Neural progenitor cell (in vitro differentiated cells): ENCODE results near the gene MANSC4.
"Not testable (repeated sequence)": the region's sequence is repeated elsewhere in the genome, so short reads cannot be mapped to it uniquely, and the experiment has no call there.

Experiments
- CTCF ChIP-seq: fragments of 200-600 bp; sonication (generic); IDR thresholded peaks from 2 replicates; pipeline ENCODE4 v1.5.1; 2017; ENCODE audit warnings: antibody characterized with exemption, mild to moderate bottlenecking
- EZH2phosphoT487 ChIP-seq: fragments of 200-600 bp; sonication (generic); IDR thresholded peaks from 2 replicates; pipeline ENCODE4 v1.6.1; 2017; ENCODE audit warnings: antibody characterized with exemption

GRCh38 chr12:27745734-27746133 is 34.3 kb downstream of the MANSC4 start:
- not testable (repeated sequence) for TF ChIP-seq CTCF, EZH2phosphoT487
